Mesothelial cell of epicardium (in vitro differentiated cells): Measurements from ENCODE around the gene ZBED4. TPM values are rescaled to one million over a fixed set of nuclear protein-coding genes. Genes with fewer than 3 reads are reported as not detected.

ENCODE experiments used
- DNase-seq, 2 experiments: peaks; one replicate each; pipeline ENCODE4 v3.0.0; 2021; ENCODE audit warnings: low spot score in 2 of 2; ENCODE audit not compliant: unreplicated experiment in 2 of 2
- H3K27ac Mint-ChIP-seq: 2 replicates; pipeline ENCODE4 v1.8.0; 2021; ENCODE audit warnings: mixed read lengths
- H3K27me3 Mint-ChIP-seq: 2 replicates; pipeline ENCODE4 v1.8.0; 2021; ENCODE audit warnings: low read depth, mixed read lengths
- H3K36me3 Mint-ChIP-seq: 2 replicates; pipeline ENCODE4 v1.8.0; 2021; ENCODE audit warnings: mixed read lengths
- H3K4me1 Mint-ChIP-seq: 2 replicates; pipeline ENCODE4 v1.8.0; 2021; ENCODE audit warnings: mixed read lengths
- H3K4me3 Mint-ChIP-seq: 2 replicates; pipeline ENCODE4 v1.8.0; 2021; ENCODE audit warnings: mild to moderate bottlenecking, moderate library complexity, mixed read lengths
- H3K9me3 Mint-ChIP-seq: 2 replicates; pipeline ENCODE4 v1.8.0; 2021; ENCODE audit warnings: mixed read lengths
- CTCF ChIP-seq: fragments of 200-600 bp; sonication (generic); IDR thresholded peaks from one replicate; pipeline ENCODE4 v1.5.0; 2021; ENCODE audit warnings: antibody characterized with exemption; ENCODE audit not compliant: unreplicated experiment
- total RNA-seq: library from RNA; stranded (reverse); gene quantifications from 3 replicates; pipeline ENCODE4 v1.2.1, GENCODE V29; 2021

The ZBED4 gene
- total RNA-seq, 1 donor from 2014 or later: 32.6 TPM

GRCh38 chr22:49869086-49869830, 15.6 kb downstream of the ZBED4 start:
- peaks cover 74% of the 10 kb centered on the region for H3K36me3 Mint-ChIP-seq
- TF ChIP-seq CTCF: no peak
- no peak overlapping the region for H3K4me3 Mint-ChIP-seq
- H3K4me1 Mint-ChIP-seq: no peaks in the 10 kb centered on the region
- no peak for DNase-seq
- peaks cover 63% of the 10 kb centered on the region for H3K9me3 Mint-ChIP-seq
- no peak overlapping the region for H3K27ac Mint-ChIP-seq
- no peaks in the 10 kb centered on the region for H3K27me3 Mint-ChIP-seq

GRCh38 chr22:49869845-49870712, 16.4 kb downstream of the ZBED4 start:
- Mint-ChIP-seq H3K4me1 (no peaks in the 10 kb centered on the region), H3K36me3 (peaks cover 75% of the 10 kb centered on the region), H3K27ac (no peak overlapping the region), H3K9me3 (peaks cover 65% of the 10 kb centered on the region), H3K4me3 (no peak overlapping the region), H3K27me3 (no peaks in the 10 kb centered on the region)
- no peak for TF ChIP-seq CTCF
- no peak for DNase-seq

GRCh38 chr22:49871482-49871881, 17.8 kb downstream of the ZBED4 start:
- H3K27ac Mint-ChIP-seq: no peak overlapping the region
- no peaks in the 10 kb centered on the region for H3K27me3 Mint-ChIP-seq
- peaks cover 63% of the 10 kb centered on the region for H3K9me3 Mint-ChIP-seq
- DNase-seq: no peak
- peaks cover 75% of the 10 kb centered on the region for H3K36me3 Mint-ChIP-seq
- no peaks in the 10 kb centered on the region for H3K4me1 Mint-ChIP-seq
- no peak overlapping the region for H3K4me3 Mint-ChIP-seq
- no peak for TF ChIP-seq CTCF

GRCh38 chr22:49872347-49872746, 18.7 kb downstream of the ZBED4 start:
- Mint-ChIP-seq H3K27ac (no peak overlapping the region), H3K9me3 (peaks cover 59% of the 10 kb centered on the region), H3K36me3 (peaks cover 72% of the 10 kb centered on the region)

More at GRCh38 chr22:49872347-49872746, 18.7 kb downstream of the ZBED4 start:
- TF ChIP-seq CTCF: no peak
- no peaks in the 10 kb centered on the region for H3K27me3 Mint-ChIP-seq
- no peak for DNase-seq
- H3K4me3 Mint-ChIP-seq: no peak overlapping the region
- H3K4me1 Mint-ChIP-seq: no peaks in the 10 kb centered on the region
